ENCODE measurements around the gene DBNDD1.
A peak's percentile ranks its signal among the peaks of the same experiment; 100 is the strongest.
"Not testable (repeated sequence)": the region's sequence is repeated elsewhere in the genome, so short reads cannot be mapped to it uniquely, and the experiment has no call there.

The DBNDD1 gene

DNA sequence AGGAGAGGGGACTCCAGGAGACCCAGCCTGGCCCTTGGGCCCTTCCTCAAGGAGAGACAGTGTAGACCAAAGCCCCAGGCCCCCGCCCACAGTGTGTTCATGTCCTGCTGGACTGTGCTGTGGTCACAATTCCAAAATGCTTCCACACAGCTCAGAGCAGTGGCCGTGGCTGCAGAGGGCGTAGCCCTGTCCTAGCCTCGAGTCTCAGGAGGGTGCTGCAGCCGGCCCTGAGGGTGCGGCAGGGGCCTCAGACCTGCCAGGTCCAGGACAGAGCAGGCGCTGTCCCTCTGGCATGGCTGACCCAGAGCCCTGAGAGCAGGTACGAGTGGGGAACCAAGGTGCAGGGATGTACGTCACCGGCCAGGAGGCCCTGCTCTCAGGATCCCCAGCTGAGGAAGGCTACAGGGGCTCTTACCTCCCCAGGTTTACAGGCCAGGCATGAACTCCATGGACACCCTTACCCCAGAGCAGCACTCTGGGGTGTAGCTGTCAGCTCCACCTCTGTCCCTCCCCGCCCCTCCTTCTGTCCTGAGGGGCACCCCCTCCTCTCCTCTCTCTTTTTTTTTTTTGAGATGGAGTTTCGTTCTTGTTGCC is 7.3 kb downstream of the DBNDD1 start:
- no peak for DNase-seq (ENCODE audit: low read depth in 3 of 3)

DNA sequence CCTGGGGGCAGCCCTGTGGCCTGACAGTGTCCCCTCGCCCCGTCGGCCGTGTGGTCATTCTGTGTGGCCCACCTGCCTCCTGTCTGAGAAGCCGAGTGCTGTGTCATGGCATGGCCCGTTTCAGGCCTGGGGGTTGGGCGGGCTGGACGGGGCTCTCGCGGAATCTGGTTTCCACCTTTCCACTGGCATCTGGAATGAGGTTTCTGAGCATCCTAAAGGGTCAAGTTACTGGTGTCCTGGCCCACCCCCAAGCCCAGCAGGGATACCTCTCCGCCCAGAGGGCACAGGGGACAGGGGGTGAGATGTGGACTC is 7.8 kb downstream of the DBNDD1 start:
- no peak for DNase-seq (ENCODE audit: low read depth in 3 of 3)

DNA sequence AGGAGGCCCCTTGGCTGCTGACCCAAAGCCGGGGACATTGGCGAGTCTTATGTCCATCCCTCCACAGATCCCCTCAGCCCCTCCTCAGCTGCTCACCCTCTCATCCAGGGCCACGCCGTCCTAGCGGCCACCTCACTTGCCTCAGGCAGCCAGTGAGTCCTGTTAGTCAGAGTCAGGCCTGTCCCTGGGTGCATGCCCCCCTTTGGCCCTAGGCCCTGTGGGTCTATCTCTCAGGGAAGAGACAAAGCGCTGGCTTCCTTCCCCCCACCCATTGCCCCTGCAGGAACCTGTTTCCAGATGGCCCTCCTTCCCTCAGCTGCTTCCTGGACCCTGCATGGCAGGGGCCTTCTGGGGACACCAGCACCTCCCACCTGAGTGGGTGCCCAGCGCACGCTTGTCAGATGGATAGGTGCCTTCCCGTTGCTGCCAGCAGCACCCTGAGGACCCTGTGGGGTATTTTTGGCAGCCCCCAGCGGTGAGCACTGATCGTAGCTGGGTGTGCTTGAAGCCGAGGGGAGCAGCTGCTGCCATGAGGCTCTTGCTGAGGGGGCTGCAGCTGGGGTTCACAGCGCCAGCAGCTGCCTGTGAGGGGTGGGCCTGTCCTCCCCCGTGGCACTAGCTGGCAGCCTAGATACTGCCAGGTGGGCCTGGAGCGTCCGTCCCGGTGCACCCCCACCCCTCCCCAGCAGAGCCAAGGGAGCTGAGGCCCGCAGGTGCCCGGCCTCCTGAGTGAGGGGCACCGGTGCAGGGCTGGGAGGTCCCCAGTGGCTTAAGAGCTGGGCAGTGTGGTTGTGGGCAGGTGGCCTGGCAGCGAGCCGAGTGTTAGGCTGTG is 8.4 kb downstream of the DBNDD1 start:
- no peak for DNase-seq (ENCODE audit: low read depth in 3 of 3)

DNA sequence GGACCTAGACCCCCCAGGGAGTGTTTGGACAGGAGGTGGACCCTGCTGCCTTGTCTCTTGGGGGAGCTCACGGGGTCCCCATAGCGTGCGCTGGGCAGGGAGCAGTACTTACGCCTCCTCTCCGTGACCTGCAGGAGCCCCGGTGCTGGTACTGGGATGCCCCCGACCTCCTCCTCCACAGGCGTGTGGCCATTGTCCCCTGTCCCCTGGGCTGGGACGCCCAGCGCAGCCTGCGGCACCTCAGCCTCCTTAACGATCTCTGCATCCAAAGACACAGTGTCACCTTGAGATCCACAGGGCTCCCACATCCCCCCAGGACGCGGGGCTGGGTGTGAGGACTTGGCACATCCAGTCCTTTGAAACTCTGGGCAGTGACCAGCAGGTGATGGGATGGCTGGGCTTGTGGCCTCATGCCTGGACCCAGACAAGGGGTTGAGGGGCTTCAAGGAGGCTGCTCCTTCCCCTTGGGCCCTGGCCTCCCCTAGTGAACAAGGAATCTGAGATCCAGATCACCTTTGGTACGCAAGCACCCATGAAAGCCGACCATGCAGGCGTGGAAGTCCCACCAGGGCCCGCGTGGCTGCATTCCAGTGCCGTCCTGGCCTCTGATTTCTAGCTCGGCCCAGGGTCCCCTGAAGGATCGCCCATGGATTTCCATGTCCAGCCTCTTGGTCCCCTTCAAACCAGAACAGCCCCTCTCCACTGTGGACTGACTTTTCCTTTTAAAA is 9.9 kb downstream of the DBNDD1 start:
- DNase-seq (ENCODE audit: low read depth in 3 of 3): no peak

DNA sequence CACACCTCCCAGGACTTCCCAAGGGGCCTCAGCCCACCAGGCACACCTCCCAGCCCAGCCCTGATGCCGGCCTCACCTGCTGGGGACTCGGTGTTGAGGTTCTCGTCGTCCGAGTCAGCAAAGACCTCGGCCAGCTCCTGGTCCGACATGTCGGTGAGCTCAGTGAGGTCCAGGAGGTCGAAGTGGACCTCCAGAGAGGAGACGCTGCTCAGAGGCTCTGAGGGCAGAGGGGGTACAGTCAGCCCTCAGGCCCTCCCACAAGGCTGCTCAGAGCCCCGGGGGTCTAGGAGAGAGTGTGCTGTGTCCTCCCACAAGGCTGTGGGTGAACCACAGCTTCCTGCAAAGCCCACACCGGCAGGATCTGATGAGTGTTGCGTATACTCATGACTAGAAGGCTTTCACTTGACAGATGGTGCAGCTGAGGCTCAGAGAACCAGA is 10.5 kb downstream of the DBNDD1 start:
- peak; percentile 11 to 62 (median 32) for DNase-seq (ENCODE audit: low read depth in 3 of 3)

DNA sequence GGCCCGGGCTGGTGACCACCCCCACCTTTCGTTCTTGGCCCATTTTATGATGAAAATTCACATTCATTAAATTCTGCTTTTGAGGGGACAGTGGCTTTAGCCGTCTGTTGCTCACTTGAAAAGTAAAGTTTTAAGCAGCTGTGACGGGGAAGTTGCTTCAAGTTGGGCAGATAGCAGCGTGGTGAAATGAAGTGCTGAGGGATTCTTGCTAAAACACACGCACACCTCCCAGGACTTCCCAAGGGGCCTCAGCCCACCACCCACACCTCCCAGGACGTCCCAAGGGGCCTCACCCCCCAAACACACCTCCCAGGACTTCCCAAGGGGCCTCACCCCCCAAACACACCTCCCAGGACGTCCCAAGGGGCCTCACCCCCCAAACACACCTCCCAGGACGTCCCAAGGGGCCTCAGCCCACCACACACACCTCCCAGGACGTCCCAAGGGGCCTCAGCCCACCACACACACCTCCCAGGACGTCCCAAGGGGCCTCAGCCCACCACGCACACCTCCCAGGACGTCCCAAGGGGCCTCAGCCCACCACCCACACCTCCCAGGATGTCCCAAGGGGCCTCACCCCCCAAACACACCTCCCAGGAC is 11.5 kb downstream of the DBNDD1 start:
- not testable (repeated sequence) for DNase-seq (ENCODE audit: low read depth in 3 of 3)

DNA sequence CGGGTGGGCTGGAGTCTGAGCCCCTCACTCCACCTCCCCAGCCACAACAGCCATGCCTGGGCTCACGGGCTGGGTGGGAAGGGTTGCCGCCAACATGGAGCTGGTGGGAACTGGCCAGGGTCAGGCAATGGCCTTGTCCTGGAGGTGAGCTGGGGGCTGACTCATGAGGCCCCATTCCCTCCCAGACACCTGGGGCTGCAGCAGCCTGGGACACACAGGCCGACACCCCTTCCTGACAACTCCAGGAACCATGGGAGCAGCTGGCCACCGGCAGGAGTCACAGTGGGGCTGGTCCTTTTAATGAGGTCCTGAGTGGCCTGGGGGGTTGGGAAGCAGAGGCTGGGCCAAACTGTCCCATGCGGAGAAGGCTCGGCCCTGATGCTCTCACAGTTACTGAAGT is 12.2 kb downstream of the DBNDD1 start:
- DNase-seq (ENCODE audit: low read depth in 3 of 3): no peak

DNA sequence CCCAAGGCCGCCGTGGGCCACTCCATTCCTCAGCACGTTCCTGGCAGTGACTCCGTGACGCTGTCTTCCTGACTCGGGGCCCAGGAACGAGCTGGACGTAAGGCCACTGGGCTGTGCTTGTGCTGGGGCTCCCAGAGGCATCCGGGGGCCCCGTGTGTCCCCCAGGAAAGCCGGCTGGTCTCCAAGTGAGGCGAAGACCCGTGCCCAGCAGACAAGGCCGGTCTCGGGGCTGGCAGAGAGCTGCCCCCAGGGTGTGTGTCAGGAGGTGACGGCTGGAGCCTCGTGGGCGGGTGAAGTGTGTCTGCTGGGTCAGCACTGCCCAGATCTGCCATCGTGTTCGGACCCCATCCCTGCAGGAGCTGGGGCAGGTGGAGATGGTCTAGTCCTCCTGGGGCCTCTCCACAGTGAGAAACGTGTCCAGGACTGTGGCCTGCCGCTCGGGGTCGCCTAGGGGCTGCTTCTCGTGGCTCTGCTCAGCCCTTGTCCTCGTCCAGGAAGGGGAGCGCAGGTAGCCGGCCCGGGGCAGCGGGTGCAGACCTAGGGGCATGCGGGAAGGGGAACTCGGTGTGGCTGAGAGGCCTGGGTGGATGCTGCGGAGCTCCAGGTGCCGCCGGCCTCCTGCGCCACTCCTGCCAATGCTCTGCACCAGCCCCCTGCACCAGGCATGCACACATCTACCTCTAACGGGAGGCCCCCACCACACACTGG is 13.1 kb downstream of the DBNDD1 start:
- no peak for DNase-seq (ENCODE audit: low read depth in 3 of 3)

DNA sequence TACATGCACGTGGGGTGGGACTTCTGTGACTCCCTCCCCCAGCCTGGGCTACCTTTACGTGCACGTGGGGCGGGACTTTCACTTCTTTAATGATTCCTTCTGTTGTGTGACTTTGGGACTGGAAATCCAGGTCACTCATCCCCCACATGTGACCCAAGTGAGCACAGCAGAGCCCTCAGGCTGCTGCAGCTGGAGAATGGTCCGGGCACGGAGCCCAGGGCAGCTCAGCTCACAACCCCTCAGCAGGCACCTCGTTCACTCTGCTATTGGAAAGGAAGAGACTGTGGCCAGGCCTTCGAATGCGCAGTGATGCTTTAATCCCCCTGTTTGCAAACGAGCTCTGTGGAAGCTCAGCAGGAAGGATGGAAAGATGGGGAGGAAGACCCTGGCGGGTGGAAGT is 14.7 kb downstream of the DBNDD1 start:
- no peak for DNase-seq (ENCODE audit: low read depth in 3 of 3)

DNA sequence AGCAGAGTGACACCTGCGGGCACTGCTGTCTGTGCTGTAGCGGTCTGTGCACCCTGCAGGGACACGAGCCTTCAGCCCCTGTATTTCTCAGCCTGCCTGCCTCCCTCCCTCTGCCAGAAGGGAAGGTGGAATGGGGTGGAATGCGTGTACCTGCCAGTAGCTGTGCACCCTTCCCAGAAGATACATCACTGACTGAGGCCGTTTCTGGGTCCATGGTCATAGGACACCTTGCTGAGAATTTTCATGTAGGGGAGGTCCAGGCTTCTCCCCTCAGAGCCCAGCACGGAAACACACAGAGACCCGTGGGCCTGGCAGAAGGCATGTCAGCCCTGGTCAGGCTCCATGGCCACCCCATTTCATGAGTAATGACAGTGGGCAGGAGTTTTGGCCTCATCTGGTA is 16.5 kb downstream of the DBNDD1 start:
- DNase-seq (ENCODE audit: low read depth in 3 of 3): no peak

DNA sequence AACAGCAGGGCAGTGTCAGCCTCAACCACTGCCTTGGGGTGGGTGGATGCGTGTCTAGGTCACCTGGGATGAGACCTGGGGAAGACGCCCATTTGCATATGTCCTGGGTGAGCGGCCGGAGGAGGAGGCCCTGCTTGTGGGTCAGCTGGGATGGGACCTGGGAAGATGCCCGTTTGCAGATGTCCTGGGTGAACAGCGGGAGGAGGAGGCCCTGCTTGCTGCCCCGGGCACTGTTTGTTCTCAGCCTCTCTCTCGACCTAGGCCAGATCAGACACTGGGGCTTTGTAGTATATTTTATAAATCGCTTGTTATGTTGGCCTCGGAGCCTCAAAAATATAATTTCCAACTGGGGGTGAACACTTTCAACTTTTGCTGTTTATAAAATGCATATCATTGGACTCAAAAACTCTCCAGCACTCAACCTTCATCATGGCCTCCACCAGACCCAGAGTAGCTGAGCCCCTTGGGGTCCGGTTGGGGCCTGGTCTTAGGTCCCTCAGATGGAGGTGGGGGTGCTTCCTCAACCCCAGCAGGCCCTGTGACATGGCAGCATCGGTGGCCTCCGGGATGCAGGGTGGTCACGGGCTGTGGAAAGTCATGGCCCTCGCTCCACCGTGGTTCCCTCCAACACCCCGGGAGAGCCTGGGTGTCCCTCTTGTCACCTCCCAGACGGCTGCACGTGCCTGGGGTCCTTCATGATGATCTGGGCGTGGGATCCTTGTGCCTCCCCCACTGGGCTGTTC is 17.3 kb downstream of the DBNDD1 start:
- DNase-seq (ENCODE audit: low read depth in 3 of 3): no peak

DNA sequence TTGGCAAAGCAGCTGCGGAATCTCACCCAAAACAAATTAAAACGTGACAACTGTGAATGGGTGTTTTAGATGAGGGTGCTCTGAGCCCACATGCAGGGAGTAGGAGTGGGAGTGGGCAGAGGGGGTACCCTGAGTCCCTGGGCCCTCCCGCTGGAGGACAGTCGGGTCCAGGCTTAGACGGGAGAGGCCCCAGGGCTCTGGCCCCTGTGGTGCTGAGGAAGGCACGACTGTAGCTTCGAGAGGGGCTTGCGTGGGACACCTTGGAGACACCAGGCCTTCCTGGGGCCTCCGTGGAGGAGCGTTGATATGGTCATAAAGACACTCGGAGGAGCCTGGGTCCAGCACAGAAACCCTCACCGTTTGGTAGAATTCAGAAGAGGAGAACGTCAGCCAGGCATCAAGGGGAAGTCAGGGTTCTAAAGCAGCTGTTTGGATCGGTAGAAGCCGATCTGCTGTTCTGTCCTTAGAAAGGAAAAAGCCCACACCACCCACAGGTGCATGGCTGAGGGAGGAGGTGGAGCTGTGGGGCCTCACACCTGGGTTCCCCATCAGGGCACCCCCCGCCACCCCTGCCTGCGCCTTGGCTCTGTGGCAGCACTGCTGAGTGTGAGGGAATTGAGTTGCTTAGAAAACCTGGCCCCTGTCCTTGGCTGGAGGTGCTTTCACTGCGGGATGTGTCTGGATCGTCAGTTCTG is 18.4 kb downstream of the DBNDD1 start:
- DNase-seq (ENCODE audit: low read depth in 3 of 3): no peak

DNA sequence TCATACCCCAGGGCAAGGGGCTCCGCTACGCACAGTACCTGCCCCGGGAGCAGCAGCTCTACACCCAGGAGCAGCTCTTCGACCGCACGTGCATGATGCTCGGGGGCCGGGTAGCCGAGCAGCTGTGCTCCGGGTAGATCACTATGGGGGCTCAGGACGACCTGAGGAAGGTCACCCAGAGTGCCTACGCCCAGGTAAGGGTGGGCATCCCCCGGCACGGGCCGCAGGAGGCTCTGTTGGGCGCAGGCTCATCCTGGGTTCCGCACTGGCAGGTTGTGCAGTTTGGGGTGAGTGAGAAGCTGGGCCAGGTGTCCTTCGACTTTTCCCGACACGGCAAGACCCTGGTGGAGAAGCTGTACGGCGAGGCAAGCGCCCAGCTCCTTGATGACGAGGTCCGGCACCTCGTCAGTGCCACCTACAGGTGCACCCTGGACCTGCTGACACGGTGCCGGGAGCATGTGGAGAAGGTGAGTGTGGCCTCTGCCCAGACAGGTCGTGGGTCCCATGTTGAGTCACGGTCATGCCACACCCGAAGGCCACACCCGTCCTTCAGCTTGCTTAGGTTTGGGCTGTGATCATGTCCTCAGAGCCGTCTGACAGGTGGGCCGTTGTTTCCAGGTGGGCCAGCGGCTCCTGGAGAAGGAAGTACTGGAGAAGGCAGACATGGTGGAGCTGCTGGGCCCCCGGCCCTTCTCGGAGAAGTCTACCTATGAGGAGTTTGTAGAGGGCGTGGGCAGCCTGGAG is 19.3 kb downstream of the DBNDD1 start:
- DNase-seq (ENCODE audit: low read depth in 3 of 3): no peak

DNA sequence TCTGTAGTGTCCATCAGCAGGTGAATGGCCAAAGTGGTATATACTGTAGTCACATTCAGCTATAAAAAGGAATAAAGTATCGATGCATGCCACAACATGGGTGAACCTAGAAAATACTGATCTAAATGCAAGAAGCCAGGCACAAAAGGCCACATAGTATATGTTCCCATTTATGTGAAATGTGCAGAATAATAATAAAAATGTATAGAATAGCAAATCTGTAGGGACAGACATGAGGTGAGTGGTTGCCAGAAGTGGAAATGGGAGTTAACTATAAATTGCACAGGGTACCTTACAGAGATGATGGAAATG is 23.1 kb downstream of the DBNDD1 start:
- DNase-seq (ENCODE audit: low read depth in 3 of 3): no peak

DNA sequence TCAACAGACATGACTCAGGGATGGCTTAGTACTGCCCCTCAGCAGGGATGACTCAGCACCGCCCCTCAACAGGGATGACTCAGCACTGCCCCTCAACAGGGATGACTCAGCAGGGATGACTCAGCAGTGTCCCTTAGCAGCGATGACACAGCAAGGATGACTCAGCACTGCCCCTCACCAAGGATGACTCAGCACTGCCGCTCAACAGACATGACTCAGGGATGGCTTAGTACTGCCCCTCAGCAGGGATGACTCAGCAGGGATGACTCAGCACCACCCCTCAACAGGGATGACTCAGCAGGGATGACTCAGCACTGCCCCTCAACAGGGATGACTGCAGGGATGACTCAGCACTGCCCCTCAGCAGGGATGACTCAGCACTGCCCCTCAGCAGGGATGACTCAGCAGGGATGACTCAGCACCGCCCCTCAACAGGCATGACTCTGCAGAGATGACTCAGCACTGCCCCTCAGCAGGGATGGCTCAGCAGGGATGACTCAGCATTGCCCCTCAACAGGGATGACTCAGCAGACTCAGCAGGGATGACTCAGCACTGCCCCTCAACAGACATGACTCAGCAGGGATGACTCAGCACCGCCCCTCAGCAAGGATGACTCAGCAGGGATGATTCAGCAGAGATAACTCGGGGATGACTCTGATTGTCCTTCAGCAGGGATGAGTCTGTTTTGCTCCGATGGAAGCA is 23.6 kb downstream of the DBNDD1 start:
- DNase-seq (ENCODE audit: low read depth in 3 of 3): peak; percentile 18 to 52 (median 45)

DNA sequence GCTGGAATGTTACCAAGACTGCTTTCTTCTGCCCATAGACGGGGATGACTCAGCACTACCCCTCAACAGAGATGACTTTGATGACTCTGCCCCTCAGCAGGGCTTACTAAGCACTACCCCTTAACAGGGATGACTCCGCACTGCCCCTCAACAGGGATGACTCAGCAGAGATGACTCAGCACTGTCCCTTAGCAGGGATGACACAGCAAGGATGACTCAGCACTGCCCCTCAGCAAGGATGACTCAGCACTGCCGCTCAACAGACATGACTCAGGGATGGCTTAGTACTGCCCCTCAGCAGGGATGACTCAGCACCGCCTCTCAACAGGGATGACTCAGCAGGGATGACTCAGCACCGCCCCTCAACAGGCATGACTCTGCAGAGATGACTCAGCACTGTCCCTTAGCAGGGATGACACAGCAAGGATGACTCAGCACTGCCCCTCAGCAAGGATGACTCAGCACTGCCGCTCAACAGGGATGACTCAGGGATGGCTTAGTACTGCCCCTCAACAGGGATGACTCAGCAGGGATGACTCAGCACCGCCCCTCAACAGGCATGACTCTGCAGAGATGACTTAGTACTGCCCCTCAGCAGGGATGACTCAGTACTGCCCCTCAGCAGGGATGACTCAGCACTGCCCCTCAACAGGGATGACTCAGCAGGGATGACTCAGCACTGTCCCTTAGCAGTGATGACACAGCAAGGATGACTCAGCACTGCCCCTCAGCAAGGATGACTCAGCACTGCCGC is 24.4 kb downstream of the DBNDD1 start:
- DNase-seq (ENCODE audit: low read depth in 3 of 3): peak; percentile 12 to 51 (median 50)

DNA sequence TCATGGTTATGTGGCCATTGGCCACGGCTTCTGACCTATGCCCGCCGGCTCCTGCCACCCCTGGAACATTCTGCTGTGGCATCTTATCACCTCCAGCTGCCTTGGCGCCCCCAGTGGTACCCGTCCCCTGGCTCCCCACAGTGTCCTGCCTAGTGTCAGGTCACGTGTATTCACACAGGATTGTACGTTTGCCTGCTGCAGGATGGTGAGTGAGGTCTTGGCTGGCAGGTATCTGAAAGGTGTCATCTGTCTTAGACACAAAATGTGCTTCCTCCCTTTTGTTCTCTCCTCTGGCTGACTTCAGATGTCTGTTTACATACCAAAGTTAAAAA is 24.9 kb downstream of the DBNDD1 start:
- DNase-seq (ENCODE audit: low read depth in 3 of 3): no peak

DNA sequence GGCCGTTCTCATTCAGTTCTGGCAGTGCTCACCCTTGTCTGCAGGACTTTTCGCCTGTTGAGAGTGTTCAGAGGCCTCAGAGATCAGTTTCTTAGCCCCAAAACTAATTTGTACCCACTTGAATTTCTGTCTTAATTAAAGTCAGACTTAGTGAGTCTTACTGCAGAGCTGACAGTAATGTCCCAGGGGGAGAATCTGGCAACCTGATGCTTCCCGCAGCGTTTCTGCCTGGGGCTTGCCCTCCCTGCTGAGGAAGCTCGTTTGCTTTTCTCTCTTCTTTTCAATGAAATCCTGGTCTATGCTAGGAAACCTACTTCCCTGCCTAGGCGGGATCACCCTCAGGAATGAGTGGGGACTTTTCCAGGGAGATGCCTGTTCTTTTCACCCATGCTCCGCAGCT is 25.3 kb downstream of the DBNDD1 start:
- DNase-seq (ENCODE audit: low read depth in 3 of 3): no peak

DNA sequence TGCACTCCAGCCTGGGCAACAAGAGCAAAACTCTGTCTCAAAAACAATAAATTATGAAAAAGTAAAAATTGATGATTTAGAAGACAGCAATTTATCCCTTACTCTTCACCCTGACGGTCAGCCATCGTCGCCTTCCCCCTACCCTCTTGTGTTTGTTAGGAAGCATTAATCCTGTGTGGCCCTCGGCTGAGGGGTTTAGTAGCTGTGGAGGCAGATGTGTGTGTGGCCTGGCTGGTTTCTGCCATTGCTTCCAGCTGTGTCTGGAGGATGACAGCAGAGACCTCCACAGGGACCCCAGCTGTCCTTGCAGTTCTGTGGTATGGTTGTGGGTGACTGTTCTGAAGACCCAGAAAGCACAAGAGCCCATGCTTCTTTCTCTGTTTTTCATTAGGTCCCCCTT is 25.9 kb downstream of the DBNDD1 start:
- no peak for DNase-seq (ENCODE audit: low read depth in 3 of 3)

All from stimulated activated CD4-positive, alpha-beta T cell treated with anti-CD3 and anti-CD28 coated beads, TNF-alpha, amount 100 ng/mL, for 24 hours (primary cell).